GM18858 (cell line): ENCODE data around the gene SEZ6L2.
"Not testable (repeated sequence)": the region's sequence is repeated elsewhere in the genome, so short reads cannot be mapped to it uniquely, and the experiment has no call there.

Experiments used
- ATAC-seq: cut with Tn5 transposase; IDR thresholded peaks from one replicate; pipeline ENCODE4 v1.9.1; 2021; ENCODE audit not compliant: unreplicated experiment

The SEZ6L2 gene

DNA sequence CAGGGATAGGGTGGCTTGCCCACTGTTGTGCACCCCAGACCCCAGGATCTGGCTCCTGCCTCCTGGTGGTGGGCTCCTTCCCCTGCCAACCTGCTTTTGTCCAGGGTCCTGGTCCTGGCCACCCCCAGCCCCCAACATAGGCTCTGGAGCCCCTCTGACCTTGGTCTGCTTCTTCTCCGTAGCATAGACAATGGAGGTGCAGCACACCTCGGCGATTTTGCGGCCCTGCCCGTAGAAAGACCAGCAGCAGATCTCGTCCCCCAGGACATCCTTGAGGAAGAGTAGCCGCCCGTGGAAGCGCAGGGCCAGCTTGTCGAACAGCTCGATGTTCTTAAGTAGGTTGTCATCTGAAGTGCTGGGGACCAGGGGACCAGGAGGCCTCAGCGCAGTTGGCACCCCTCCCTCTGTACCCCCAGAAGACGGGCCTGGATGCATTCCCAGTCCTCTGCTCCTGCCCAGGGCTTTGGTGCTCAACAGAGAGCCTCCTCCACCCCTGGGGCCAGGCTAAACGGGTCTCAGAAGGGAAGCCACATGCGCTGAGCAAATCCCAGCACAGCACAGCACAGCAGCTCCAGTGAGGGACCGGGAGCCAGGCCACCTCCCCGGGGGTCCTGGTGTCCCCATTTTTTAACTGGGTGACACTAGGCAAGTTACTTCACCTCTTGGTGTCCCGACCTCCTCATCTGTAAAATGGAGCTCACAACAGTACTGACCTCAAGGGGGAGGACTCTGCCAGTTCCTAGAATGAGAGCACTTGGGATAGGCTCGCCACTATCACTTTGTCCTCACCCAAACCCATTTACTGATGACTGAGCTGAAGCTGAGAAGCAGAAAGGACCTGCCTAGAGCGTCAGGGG is 11.7 kb upstream of the SEZ6L2 start:
- no peak for ATAC-seq

DNA sequence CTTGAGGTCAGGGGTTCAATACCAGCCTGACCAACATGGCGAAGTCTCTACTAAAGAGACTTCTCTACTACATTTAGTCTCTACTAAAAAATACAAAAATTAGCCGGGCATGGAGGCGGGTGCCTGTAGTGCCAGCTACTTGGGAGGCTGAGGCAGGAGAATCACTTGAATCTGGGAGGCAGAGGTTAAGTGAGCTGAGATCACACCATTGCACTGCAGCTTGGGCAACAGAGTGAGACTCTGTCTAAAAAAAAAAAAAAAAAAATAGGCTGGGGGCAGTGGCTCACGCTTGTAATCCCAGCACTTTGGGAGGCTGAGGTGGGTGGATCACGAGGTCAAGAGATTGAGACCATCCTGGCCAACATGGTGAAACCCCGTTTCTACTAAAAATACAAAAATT is 10.5 kb upstream of the SEZ6L2 start:
- not testable (repeated sequence) for ATAC-seq

DNA sequence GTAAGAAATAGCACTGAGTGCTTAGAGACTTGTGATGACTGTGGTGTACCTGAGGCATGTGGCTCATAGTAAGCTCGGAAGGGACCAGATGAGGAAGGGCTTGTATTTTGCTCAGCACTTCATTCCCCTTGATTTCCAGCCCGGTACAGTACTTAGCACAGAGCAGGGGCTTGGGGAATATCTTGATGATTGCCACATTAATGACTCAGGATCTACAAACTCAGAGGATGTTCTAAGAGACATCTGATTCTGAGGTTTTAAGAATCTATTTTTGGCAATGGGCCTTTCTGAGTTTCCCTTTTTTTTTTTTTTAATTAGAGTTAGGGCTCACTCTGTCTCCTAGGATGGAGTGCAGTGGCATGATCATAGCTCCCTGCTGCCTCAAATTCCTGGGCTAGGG is 10.0 kb upstream of the SEZ6L2 start:
- no peak for ATAC-seq

DNA sequence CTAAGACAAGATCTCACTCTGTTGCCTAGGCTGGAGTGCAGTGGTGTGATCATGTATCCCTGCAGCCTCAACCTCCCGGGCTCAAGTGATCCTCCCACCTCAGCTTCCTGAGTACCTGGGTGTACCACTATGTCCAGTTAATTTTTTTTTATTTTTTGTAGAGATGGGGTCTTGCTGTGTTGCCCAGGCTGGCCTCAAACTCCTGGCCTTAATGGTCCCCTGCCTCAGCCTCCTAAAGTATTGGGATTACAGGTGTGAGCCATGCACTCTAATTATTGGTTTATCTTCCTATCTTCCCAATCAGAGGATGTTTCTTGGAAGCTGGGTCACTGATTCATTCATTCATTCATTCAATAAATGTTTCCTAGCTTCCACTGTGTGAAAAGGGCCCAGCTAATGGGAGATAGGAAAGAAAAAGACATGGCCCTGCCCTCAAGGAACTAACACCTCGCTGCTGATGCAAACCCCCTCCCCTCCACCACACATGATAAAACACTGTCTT is 9.4 kb upstream of the SEZ6L2 start:
- no peak for ATAC-seq

DNA sequence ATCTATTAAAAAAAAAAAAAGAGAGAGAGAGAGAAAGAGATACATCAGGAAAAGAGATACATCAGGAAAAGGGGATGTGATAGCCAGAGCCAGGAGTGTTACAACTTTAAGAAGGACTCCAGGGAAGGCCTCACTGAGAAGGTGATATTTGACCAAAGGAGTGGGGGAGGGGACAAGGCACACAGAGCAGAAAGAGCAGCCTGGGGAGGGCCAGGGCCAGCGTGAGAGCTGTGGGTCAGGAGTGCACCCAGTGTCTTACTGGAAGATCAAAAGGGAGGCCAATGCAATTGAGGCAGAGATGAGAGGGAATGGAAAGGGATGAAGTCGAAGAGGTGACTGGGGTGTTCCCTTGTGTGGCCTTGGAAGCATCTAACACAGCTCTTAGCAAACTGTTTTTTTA is 8.6 kb upstream of the SEZ6L2 start:
- no peak for ATAC-seq

DNA sequence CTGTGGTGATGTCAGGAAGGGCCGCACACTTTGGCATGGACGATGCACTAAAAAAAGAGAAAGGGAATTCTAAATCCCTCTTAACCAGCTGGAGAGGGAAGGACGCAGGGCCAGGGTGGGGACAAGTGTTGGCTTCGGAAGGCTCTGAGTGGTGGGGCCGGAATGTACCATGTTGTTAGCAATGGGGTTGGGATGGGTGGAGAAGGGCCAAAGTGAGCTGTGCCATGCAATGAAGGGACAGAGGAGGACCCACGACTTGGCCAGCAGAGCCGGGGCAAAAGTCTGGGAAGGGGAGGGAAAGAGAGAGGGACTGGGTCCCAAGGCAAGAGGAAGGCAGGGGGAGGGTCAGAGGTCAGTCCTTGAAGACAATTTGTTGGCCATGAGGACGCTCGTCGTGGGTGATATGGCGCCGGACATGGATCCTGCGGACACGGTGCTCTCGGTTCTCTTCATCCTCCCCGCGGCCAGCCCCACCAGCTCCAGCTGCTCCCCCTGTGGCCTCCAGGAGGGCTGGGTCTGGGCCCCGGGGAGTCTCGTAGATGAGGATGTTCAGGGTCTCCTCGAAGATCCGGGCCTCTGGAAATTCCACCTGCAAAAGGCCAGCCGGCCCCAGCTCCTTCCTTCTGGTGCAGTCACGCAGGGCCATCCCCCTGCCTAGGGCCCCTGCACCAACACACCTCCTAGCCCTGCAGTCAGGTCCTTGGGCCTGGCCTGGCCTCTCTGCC is 7.3 kb upstream of the SEZ6L2 start:
- ATAC-seq: no peak

DNA sequence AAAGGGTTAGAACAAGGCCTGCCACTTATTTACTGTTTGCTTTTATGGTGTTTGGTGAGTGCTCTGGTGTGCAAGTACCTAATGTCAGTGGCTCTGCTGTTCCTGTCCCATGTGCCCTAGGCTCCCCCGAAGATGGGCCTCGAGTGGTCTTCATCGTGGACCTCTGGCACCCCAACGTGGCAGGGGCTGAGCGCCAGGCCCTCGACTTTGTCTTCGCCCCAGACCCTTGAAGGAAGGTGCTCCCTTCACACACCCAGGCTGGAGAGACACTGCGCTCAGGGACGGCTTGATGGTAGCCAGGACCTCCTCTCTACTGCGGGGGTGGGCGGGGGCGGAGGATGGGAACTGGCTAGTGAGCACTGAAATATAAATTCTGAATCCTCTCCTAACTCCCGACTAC is 6.3 kb upstream of the SEZ6L2 start:
- no peak for ATAC-seq

DNA sequence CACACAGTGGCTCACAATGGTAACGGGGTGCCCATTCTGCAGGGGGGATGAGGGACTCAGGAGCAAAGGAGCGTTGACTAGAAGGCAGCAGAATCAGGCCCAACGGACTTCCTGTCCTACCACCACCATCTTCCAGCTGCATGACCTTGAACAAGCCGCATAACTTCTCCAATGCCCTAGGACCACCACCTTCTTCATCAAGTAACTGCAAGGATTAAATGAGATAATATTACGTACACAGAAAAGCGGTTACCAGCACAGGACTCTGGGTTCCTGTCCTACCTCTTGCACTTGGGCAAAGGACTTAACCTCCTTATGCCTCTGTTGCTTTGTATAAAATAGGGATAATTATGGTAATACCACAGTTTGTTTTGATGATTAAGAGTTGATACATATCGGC is 5.6 kb upstream of the SEZ6L2 start:
- ATAC-seq: no peak

DNA sequence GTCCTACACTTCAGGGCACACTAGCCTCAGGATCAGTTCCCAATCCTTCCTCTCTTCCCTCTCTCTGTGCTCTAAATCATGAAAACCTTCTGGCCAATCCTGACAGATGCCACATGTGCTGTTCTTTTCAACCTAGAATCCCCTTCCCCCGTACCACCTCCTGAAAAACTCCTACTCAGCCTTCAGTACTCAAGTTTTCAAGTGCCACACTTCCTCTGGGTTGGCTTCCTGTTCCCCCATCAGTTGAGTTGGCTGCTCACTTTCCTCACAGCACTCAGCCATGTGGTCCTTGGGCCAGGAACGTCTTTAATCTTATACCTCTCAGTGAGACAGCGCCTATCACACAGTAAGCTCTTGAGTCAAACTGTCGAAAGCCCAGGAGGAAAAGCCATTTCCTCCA is 4.2 kb upstream of the SEZ6L2 start:
- ATAC-seq: no peak

DNA sequence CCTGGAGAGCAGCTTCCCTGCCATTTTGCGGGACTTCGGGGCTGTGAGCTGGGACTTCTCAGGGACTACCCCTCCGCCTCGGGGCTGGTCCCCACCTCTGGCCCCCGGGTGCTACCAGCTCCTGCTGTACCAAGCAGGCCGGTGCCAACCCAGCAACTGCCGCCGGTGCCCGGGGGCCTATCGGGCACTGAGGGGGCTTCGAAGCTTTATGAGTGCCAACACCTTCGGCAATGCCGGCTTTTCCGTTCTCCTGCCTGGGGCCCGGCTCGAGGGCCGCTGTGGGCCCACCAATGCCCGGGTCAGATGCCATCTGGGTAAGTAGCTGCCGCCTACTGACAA is 2.2 kb upstream of the SEZ6L2 start:
- ATAC-seq: no peak

DNA sequence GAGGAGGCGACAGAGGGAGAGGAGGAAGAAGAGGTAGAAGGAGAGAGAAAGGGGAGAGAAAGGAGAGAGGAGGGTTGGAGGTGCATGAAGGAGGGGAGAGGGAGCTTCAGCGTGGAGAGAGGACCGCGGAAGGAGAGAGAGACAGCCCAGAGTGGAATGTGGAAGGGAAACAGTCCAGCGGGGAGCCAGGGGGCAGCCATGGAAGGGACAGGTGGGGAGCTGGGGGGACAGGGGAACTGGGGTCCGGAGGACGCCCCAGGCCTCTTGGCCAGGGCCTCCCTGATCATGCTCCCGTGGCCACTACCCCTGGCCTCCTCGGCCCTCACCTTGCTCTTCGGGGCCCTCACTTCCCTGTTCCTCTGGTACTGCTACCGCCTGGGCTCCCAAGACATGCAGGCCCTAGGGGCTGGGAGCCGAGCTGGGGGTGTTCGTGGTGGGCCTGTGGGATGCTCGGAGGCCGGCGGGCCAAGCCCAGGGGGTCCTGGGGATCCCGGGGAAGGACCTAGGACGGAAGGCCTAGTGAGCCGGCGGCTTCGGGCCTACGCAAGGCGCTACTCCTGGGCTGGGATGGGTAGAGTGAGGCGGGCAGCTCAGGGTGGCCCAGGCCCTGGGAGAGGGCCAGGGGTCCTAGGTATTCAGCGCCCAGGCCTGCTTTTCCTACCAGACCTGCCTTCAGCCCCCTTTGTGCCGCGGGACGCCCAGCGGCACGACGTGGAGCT is 1.7 kb upstream of the SEZ6L2 start:
- ATAC-seq: no peak

DNA sequence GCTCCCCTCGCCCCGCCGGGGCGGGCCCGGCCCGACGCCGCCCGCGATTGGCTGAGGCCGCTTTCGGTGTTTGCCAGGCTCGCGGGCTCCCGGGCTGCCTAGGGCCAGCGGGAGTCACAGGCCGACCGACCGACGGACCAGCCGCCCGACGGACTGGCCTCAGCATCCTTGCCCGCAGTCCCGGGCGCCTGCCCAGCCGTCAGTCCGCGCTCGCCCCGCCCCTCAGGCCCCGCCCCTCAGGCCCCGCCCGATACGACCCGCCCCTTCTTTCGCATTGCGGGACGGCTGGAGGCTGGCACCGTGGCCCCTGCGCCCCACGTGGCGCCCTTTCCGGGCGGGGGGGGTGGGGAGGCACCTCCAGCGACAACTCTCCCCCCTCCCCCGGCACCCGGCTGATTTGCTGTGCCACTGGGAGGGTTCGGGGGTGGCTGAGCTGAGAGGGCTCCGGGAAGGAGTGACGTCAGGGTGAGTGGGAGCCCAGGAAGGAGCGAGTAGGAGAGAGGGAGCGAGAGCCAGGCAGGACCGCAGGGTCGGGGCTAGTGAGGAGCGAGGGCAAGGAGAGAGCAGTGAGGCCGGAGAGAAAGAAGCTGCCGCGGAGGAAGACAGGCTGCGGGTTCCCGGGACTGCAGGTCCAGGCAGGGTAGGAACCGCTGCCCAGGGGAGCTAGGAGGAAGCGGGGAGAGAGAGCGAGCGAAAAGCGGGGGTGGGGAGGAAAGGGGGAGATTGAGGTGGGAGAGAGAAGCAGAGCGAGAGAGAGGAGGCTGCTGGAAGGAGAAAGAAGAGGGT is 945 bp upstream of the SEZ6L2 start, which contains the start of gene ASPHD1:
ASPHD1 (plus strand) TSS at position 387 of the 786 bp plus-strand sequence. CDS start 484 bp downstream, outside the sequence.
- ATAC-seq: no peak

DNA sequence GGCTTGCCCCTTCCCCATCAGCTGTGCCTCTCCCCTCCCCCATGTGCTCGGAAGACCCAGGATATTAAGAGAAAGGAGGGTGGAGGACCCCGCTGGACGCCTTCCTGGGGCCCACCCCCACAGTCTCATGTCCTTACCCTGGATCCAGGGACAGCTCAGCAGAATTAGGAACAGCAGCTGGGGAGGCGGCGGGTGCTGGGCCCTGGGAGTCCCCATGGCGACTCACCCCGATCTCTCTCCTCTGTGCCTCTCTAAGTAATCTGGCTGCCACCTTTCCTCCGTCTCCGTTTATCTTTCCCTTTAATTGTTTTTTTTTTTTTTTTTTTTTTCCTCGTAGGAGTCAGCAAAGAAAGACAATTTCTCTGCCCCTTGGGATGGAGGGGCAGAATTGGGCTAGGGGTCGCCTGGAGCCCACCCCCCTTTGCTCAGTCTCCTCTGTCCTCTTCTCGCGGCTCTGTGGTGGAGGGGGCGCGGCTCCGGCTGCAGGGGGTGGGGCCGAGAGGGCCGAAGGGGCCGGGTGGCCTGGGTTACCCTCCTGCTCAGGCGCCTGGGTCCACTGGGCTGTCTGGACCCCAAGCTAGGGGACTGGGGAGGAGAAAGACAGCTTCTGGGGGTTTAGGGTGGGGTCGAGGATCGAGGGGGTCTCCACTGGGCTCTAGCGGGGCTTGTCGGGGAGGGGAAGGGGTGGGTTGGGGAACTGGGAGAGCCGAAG is 390 bp downstream of the SEZ6L2 start:
- no peak for ATAC-seq

DNA sequence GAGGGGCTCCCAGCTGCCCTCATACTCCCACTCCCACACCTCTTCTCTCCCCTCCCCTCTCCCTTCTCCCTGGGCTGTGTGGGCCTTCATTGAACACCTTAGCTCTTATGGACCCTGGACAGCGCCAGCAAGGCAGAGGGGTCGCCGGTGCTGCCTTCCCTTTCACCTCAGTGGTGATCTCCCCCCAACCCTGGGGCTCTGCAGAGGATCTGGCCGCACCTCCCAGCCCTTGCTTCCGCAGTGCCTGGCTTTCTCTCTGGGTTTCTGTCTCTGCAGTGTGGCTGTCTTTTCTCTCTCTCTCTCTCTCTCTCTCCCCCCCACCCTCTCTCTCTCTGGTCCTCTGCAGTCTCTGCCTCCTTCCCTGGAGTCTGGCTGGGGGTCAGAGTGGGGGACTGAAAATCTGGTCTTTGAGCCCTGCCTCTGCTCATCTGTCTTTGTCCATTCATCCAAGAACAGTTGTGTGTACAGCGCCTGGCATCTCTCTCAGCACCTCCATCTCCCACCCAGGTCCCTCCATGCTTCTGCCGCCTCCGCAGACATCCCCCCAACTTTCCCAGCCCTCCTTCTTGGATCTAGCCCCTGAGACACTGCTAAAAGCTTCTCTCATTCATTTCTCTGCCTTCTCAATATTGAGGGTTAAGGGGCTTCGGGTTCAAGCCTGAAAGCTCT is 1.1 kb downstream of the SEZ6L2 start:
- no peak for ATAC-seq

DNA sequence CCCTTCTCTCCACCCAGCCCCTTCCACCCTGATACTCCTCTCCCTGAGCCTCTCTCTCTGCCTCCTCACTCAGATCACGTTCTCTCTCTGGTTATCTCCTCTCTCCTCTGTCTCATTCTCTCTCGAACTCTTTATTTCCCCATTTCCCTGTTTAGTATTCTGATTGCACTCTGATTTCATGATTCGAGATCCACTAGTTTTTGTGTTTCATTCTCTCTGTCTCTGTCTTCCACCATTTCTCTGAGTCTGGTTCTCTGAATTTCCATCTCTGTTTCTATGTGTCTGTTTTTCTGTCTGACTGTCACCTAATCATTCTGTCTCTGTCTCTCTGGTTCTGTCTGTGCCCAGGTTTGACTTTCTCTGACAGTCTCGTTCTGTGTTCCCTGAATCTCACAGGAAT is 2.0 kb downstream of the SEZ6L2 start:
- ATAC-seq: no peak

DNA sequence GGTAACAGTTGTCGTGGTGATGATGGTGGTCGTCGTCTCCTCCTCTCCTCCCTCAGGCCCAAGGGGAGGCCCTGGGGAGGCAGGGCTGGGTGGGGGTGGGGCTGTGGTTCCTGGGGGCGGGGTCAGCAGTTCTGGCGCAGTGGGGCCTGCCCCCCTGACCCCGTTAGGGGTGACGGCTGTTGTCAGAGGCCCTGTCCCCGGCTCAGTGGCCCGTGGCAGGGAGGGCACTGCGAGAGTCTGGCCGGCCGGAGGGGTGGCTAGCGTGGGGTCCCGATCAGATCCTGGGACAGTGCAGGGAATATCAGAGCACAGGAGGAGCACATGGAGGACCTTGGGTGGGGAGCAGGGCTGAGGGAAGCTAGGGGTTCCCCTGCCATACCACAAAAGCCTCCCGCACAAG is 2.5 kb downstream of the SEZ6L2 start:
- no peak for ATAC-seq

DNA sequence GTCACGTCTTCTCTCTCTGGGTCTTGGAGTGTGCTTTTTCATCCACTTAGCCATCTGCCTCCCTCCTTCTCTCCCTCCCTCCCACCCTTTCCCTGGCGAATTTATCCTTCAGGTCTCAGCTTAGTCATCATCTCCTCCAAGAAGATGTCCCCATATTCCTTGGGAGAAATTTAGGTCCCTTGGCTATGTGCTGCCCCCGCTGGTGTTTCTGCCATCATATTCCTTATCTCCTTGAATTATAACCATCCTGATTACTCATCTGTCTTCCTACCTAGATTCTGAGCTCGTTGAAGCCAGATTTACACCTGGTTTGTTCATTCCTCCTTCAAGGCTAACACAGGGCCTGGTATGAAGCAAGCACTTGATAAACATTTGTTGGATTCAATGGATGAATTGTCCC is 5.0 kb downstream of the SEZ6L2 start:
- no peak for ATAC-seq

DNA sequence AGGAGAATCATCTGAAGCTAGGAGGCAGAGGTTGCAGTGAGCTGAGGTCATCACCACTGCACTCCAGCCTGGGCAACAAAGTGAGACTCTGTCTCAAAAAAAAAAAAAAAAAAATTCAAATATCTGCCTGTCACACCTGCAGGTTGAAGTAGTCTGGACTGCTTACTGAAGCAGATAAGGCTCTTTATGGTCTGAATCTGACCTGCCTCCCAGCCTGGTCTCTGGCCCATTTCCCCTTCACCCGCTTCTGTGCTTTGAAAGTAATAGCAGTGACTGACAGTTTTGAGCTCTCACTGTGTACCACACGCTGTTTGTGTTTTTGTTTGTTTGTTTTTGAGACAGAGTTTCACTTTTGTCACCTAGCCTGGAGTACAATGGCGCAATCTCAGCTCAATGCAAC is 5.8 kb downstream of the SEZ6L2 start:
- no peak for ATAC-seq

DNA sequence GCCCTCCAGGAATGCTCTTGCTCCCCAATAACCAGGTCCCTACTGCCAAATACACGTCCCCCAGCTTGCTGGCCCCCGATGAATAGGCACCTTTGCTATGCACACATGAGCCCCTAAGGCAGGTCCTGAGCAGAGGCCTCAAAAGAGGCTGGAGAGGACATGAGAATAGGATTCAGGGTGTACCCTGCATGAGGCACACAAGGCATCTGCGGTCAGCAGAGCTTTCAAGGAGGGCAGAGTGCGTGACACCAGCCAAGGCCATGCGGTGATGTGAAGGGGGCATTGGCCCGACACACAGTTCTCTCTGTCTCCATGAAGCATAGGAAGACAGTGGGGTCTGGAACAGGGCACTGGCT is 6.9 kb downstream of the SEZ6L2 start:
- no peak for ATAC-seq
